GM12873 (cell line): ENCODE data around the gene HADH.

Experiments
- TF ChIP-seq, protein P1 (sequence below): IDR thresholded peaks from 2 replicates; pipeline ENCODE4 v1.5.1; 2012; ENCODE audit warnings: low read depth, mild to moderate bottlenecking, moderate library complexity, low read length, control low read depth; ENCODE audit not compliant: insufficient read depth; ENCODE audit errors: missing control alignments

Gene HADH

DNA sequence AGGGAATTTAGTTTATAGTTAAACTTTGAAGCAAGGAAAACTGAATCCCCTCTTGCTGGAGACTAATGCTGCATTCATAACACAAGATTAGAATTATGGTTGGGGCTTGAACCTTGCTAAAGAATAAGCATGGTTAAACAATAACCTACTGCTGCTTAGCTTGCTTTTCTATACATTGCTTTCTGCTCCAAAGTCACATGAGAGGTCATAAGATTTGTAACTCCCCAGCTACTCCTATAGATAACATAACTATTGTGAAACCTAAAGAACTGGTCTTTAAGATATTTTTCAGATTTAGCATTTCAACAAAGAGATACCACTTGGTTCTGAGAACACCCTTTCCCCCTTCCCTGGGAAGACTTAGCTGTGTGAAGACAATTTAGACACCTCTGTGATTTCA is 17.1 kb upstream of the HADH start:
- TF ChIP-seq, protein P1, sequence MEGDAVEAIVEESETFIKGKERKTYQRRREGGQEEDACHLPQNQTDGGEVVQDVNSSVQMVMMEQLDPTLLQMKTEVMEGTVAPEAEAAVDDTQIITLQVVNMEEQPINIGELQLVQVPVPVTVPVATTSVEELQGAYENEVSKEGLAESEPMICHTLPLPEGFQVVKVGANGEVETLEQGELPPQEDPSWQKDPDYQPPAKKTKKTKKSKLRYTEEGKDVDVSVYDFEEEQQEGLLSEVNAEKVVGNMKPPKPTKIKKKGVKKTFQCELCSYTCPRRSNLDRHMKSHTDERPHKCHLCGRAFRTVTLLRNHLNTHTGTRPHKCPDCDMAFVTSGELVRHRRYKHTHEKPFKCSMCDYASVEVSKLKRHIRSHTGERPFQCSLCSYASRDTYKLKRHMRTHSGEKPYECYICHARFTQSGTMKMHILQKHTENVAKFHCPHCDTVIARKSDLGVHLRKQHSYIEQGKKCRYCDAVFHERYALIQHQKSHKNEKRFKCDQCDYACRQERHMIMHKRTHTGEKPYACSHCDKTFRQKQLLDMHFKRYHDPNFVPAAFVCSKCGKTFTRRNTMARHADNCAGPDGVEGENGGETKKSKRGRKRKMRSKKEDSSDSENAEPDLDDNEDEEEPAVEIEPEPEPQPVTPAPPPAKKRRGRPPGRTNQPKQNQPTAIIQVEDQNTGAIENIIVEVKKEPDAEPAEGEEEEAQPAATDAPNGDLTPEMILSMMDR, result no peak

DNA sequence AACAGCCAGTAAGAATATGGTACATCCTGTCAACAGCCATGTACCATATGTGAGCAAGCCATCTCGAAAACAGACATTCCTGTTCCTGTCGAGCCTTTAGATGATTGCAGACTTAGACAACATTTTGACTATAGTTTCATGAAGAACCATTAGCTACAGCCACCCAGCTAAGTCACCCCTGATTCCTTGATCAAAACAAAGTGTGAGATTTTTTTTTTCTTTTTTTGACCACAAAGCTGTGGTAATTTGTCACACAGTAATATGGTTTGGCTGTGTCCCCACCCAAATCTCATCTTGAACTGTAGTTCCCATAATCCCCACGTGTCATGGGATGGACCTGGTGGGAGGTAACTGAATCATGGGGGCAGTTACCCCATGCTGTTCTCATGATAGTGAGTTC is 15.2 kb upstream of the HADH start:
- TF ChIP-seq, protein P1, result no peak

DNA sequence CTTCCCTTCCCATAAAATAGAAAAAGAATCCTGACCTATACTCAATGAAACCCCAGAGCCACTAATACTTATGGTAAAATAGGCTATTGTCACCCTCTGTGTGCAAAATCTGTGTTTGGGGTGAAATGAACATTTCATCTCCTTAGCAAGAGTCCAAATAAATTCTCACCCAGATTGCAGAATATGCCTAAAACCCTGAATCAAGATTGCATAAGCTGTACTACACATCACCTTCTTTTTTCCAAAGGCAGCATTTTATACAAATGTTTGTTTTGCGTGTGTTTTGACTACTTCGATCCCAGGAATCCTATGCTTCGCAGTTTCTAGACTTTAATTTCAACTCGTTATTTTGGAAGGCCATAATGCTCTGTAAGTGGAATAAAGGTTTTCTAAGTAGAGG is 12.2 kb upstream of the HADH start:
- TF ChIP-seq, protein P1, result no peak

DNA sequence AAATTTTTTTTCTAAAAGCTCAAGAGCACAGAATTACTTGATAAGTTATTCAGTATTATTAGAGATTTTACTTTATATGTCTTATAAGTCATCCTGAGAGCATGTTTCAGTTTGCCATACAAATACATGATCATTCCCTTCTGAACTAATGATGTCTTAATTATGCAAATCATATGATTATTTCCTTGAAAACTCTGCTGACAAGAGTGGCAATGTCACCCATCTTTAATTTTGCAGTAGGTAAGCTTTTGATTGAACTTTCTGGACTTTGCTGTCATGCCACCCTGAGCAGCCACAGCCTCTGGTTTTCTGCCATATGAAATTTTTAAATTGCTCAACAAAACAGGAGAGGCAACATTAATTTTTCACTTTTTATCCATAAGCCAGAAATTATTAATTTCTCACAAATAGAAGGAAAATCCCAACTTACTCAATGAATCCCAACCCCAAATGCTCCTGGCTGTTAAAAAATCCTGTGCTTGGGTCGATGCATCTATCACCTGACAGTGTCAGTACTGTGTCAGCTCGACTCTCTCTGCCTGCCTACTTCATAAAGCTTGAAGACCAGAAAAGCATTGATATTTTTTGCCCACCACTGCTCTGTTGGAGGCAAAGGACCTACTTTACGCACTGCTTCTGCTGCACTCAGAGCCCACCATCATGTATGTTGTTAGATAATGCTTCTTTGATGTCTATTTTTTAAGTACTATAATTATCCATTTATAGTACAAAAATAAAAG is 11.6 kb upstream of the HADH start:
- TF ChIP-seq, protein P1, result no peak

DNA sequence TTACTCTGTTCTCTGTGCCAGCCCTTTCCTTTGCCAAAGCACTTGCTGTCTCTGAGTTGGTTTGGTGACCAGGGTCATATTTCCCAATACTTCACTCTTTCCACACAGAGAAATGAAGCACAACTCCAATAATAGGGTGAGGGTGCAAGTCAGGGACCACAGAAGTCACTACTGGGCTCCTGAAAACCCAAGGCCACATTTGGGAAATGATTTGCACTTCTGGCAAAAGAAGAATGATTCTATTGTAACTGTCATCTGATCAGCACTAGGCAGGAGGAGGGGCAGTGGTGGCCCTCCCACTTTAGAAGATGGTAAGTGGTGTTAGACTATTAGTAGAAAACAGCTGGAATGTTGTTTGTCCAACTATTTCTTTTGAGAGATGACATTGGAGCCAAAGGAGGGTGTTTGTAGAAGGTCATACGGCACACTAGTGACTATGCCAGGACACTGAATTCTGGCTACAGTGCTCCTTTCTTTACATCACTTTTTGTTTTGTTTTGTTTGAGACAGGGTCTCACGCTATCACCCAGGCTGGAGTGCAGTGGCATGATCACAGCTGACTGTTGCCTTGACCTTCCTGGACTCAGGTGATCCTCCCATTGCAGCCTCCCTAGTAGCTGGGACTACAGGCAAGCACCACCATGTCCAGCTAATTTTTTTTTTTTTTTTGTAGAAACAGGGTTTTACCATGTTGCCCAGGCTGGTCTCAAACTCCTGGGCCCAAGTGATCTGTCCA is 10.8 kb upstream of the HADH start:
- TF ChIP-seq, protein P1, result no peak

DNA sequence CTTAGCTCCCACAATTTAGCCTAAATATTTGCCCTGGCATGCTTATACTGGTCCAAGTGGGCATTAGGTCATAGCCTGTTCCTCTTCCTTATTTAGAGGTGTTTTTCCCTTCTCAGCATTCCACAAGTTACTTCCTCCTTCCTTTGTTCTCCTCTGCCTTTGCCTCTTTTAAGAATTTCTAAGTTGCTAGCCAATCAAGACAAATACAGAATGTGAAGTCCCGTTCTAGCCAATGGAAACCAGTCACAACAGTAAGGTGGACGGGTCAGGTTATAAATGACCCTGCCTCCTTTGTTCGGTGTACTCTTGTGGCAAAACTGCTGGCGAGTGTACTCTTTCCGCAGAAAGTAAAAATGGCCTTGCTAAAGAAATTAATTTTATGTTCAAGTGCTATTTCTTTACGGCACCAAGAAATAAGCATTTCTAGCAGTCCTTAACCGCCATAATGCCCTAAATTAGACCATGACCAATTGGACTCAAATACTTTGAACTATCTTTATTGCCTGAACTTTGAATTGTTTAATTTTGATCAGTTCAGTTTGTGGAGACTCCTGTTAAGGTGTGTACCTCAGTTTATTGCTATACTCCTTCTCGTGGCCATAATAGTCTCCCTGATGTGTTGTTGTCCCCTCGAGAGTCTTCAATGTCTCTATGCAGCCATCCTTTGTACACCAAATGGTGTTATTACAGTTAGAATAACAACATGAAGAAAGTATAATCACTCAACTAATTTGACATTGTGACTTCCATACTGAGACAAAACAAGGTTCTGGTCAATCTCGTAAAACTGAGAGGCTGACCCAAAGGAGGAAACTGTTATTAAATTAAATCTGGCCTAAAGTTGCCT is 1.6 kb upstream of the HADH start:
- TF ChIP-seq, protein P1, result no peak

DNA sequence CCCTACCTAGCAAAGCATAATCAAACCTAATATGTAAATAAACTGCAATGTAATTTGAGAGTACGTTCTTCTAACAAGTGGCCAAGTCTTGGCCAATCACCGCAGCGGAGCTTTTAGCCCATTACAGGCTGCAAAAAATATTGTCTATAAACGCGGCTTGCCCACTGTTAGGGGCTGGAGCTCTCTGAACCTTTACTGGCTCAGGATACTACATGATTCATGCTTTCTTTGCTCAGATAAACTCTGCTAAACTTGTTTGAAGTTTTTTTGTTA is 990 bp upstream of the HADH start:
- TF ChIP-seq, protein P1, result no peak
